Spleen (tissue), 11 donors: ENCODE measurements around the gene FURIN. TPM values are rescaled to one million over a fixed set of nuclear protein-coding genes. Genes with fewer than 3 reads are reported as not detected.
A peak's percentile ranks its signal among the peaks of the same experiment; 100 is the strongest.

Experiments
- DNase-seq: peaks from one replicate; pipeline ENCODE4 v3.0.0-alpha.2; 2020
- H3K27ac ChIP-seq, 8 donors: fragments of 200-600 bp; sonication (generic) in 7 of 8; 1 replicate in 4 of 8; 2 replicates in 4 of 8; pipeline versions ENCODE4 v1.5.0 to v1.8.0; 2016 to 2021; ENCODE audit warnings: inconsistent platforms in 4 of 8, mild to moderate bottlenecking in 4 of 8, moderate library complexity in 1 of 8
- H3K27me3 ChIP-seq, 7 donors: fragments of 200-600 bp; sonication (generic) in 6 of 7; replicated peaks in 1 of 7; 1 replicate in 4 of 7; 2 replicates in 3 of 7; pipeline versions ENCODE4 v1.5.0 to v1.8.0; 2016 to 2021; ENCODE audit warnings: inconsistent platforms in 3 of 7, mild to moderate bottlenecking in 1 of 7
- H3K36me3 ChIP-seq, 6 donors: fragments of 200-600 bp; sonication (generic) in 5 of 6; 1 replicate in 4 of 6; 2 replicates in 2 of 6; pipeline versions ENCODE4 v1.5.0 to v1.8.0; 2016 to 2021; ENCODE audit warnings: inconsistent platforms in 2 of 6
- H3K4me1 ChIP-seq, 6 donors: fragments of 200-600 bp; sonication (generic) in 5 of 6; 1 replicate in 3 of 6; 2 replicates in 3 of 6; pipeline versions ENCODE4 v1.5.0 to v1.8.0; 2016 to 2021; ENCODE audit warnings: inconsistent platforms in 3 of 6
- H3K4me3 ChIP-seq, 8 donors: fragments of 200-600 bp; sonication (generic) in 7 of 8; 1 replicate in 4 of 8; 2 replicates in 4 of 8; pipeline versions ENCODE4 v1.5.0 to v1.8.0; 2016 to 2021; ENCODE audit warnings: inconsistent platforms in 4 of 8, mild to moderate bottlenecking in 4 of 8, moderate library complexity in 2 of 8
- H3K9me3 ChIP-seq, 8 donors: fragments of 200-600 bp; sonication (generic) in 7 of 8; 1 replicate in 4 of 8; 2 replicates in 4 of 8; pipeline versions ENCODE4 v1.5.0 to v1.8.0; 2016 to 2021; ENCODE audit warnings: inconsistent platforms in 4 of 8
- POLR2A ChIP-seq, 3 donors: fragments of 450-650 bp; IDR thresholded peaks; one replicate each; pipeline ENCODE4 v1.5.1; 2017; ENCODE audit warnings: antibody characterized with exemption in 3 of 3, mild to moderate bottlenecking in 1 of 3
- POLR2AphosphoS5 ChIP-seq, 3 donors: sonication (generic); formaldehyde crosslinking; IDR thresholded peaks; one replicate each; pipeline ENCODE4 v1.5.1; 2017; ENCODE audit warnings: antibody characterized with exemption in 3 of 3
- WGBS, 5 donors: extraction: QIAGEN DNeasy Blood & Tissue Kit in 3 of 5; methylation state at CpG; one replicate each; pipeline versions ENCODE4 v1.1.5 to v1.1.7; 2013 to 2018; 5-methylcytosine and 5-hydroxymethylcytosine counted together
- intact Hi-C: fragments of 100-400 bp; cut with DNase I; formaldehyde crosslinking; loops from one replicate; pipeline ENCODE4 v1.15.0; 2023; ENCODE audit warnings: low total_unique reads
- polyA plus RNA-seq, 3 donors: library from polyadenylated mRNA; stranded (reverse); fragments of 200-250 nt; gene quantifications; one replicate each; pipeline ENCODE4 v1.2.1, GENCODE V29; 2013
- total RNA-seq, 7 donors: library from RNA; depleted of rRNA in 3 of 7; stranded (reverse); fragments of >200 nt in 3 of 7; fragmentation: NEBNext Ultra II Directional in 4 of 7; extraction: Animal tissue kit (Norgen Biotek cat#: 25700) in 4 of 7; gene quantifications; one replicate each; pipeline versions ENCODE4 v1.1.0 to v1.2.1, GENCODE V29; 2016 to 2021
- TF ChIP-seq, protein P1 (sequence below), 11 experiments: fragments of 200-600 bp in 7 of 11; fragments of 450-650 bp in 4 of 11; sonication (generic) in 4 of 11; IDR thresholded peaks in 8 of 11; conservative IDR thresholded peaks in 3 of 11; 1 replicate in 7 of 11; 2 replicates in 4 of 11; pipeline versions ENCODE4 v1.4.0 to v1.8.0; 2016 to 2021; ENCODE audit warnings: antibody characterized with exemption in 11 of 11, inconsistent platforms in 4 of 11, mild to moderate bottlenecking in 1 of 11
- donor health status: healthy with polysubstance abuse.
- donor health status: DM: no; HTN: no; CAD: no; lungs with moderate emphysema.
- donor health status: DM: no; HTN: no; CAD: no.
- donor health status: Bipolar disorder and iron deficiency.
- donor health status: healthy.
- donor health status: DM: no; HTN: no; CAD: no.
- donor health status: DM: yes; HTN: yes; CAD: no.

Gene FURIN
- total and polyA plus RNA-seq, 10 donors = 10.0 to 139 (median 79.0) TPM

DNA sequence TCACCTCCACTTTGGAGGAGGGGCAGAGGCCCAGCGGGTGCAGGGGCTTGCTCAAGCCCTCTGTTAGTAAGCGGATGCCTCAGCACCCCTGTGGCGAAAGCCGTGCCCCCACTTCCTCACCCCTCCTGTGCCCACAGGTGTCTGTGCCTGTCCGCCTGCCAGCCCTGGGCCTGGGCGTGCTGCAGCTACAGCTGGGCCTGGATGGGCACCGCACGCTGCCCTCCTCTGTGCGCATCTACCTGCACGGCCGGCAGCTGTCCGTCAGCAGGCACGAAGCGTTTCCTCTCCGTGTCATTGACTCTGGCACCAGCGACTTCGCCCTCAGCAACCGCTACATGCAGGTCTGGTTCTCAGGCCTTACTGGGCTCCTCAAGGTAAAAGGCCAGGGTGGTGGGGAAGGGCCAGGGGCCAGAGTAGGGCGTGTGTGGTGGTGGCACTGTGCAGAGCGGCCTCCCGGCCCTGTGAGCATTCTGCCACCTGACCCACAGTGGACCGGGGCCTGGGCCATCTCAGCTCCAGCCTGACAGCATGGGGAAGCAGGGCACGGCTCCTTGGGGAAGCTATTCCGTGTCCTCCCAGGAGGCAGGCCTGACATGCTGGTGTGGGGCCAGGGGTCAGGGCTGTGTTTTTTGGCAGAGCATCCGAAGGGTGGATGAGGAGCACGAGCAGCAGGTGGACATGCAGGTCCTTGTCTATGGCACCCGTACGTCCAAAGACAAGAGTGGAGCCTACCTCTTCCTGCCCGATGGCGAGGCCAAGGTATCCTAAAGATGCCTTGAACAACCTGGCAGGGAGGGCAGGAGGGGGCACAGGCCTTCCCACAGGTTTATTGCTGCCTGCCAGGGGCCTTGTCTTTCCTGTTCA is 43.8 kb downstream of the FURIN start:
- 71 to 94% (median 87%) methylated on average over 11 to 30 of the region's 30 CpGs for WGBS, 5 donors
- H3K4me3 ChIP-seq = no peak overlapping the region
- no peaks in the 10 kb centered on the region for H3K9me3 ChIP-seq
- no peaks in the 10 kb centered on the region for H3K27me3 ChIP-seq
- H3K36me3 ChIP-seq = peaks cover 17 to 100% (median 98%) of the 10 kb centered on the region in 6 donors
- peak; percentile 75 for DNase-seq
- peak overlapping the region in 3 of 8 donors; percentile 90 to 93 (median 91) for H3K27ac ChIP-seq
- intact Hi-C loops = no loop called here
- peaks cover 0 to 75% (median 18%) of the 10 kb centered on the region in 6 donors for H3K4me1 ChIP-seq
- TF ChIP-seq, protein P1, sequence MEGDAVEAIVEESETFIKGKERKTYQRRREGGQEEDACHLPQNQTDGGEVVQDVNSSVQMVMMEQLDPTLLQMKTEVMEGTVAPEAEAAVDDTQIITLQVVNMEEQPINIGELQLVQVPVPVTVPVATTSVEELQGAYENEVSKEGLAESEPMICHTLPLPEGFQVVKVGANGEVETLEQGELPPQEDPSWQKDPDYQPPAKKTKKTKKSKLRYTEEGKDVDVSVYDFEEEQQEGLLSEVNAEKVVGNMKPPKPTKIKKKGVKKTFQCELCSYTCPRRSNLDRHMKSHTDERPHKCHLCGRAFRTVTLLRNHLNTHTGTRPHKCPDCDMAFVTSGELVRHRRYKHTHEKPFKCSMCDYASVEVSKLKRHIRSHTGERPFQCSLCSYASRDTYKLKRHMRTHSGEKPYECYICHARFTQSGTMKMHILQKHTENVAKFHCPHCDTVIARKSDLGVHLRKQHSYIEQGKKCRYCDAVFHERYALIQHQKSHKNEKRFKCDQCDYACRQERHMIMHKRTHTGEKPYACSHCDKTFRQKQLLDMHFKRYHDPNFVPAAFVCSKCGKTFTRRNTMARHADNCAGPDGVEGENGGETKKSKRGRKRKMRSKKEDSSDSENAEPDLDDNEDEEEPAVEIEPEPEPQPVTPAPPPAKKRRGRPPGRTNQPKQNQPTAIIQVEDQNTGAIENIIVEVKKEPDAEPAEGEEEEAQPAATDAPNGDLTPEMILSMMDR (IDR thresholded peaks at IDR 0.05 in 8 of 11, conservative IDR thresholded peaks at IDR 0.05 in 3 of 11) = no peak
- TF ChIP-seq POLR2AphosphoS5 (IDR thresholded peaks at IDR 0.05) = peak in 2 of 3 donors; percentile 10 to 41

DNA sequence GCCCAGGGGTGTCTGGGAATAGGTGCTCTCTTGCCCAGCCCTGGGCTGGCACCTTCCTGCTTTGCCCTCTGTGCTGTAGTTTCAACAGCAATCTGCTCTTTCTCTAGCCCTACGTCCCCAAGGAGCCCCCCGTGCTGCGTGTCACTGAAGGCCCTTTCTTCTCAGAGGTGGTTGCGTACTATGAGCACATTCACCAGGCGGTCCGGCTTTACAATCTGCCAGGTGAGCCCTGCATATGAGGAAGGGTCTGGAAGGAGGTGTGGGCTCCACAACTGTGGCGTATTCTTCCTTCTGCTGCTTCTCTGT is 44.3 kb downstream of the FURIN start:
- Histone ChIP-seq H3K27me3 (no peaks in the 10 kb centered on the region), H3K9me3 (no peaks in the 10 kb centered on the region), H3K4me3 (no peak overlapping the region), H3K36me3 (peaks cover 17 to 100% (median 98%) of the 10 kb centered on the region in 6 donors), H3K27ac (peak overlapping the region in 3 of 8 donors; percentile 90 to 93 (median 91)), H3K4me1 (peaks cover 0 to 81% (median 18%) of the 10 kb centered on the region in 6 donors)
- 93 to 99% (median 95%) methylated on average over 7 of the region's 7 CpGs for WGBS, 5 donors
- peak; percentile 62 for DNase-seq
- intact Hi-C loops = no loop called here
- TF ChIP-seq, protein P1 (IDR thresholded peaks at IDR 0.05 in 8 of 11, conservative IDR thresholded peaks at IDR 0.05 in 3 of 11) = no peak
- TF ChIP-seq POLR2A (IDR thresholded peaks at IDR 0.05) (no peak), POLR2AphosphoS5 (IDR thresholded peaks at IDR 0.05) (no peak)

DNA sequence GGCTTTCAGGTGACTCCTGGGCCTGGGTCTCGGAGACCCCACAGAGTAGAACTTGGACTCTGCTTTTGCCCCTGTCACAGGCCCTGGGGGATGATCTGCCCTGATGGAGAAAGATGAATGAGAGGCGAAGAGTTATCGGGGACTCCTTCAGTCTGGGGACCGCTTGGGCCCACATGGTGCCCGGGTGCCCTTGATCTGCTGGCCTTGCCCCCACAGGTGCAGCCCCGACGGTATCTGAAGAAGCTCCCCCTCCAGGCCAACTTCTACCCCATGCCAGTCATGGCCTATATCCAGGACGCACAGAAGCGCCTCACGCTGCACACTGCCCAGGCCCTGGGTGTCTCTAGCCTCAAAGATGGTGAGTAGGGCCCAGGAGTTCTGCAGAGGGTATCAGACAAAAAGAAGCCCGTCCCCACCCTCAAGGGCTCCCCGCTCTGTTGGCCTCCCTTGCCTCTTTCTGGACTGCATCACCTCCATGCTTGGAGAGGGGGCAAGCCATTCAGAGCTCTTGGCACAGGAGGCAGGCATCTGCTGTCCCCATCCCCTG is 45.1 kb downstream of the FURIN start:
- DNase-seq = peak; percentile 64
- H3K36me3 ChIP-seq = peaks cover 23 to 100% (median 98%) of the 10 kb centered on the region in 6 donors
- peak overlapping the region in 1 of 8 donors; percentile 61 for H3K4me3 ChIP-seq
- no peaks in the 10 kb centered on the region for H3K27me3 ChIP-seq
- TF ChIP-seq POLR2A (IDR thresholded peaks at IDR 0.05) = no peak
- TF ChIP-seq, protein P1 (IDR thresholded peaks at IDR 0.05 in 8 of 11, conservative IDR thresholded peaks at IDR 0.05 in 3 of 11) = no peak
- 84 to 96% (median 94%) methylated on average over 9 to 12 of the region's 12 CpGs for WGBS, 5 donors
- intact Hi-C loops = no loop called here
- H3K9me3 ChIP-seq = no peaks in the 10 kb centered on the region
- H3K27ac ChIP-seq = peak overlapping the region in 7 of 8 donors; percentile 67 to 93 (median 79)
- peaks cover 0 to 84% (median 18%) of the 10 kb centered on the region in 6 donors for H3K4me1 ChIP-seq
